Stimulated activated naive CD4-positive, alpha-beta T cell (primary cell): ENCODE measurements around the gene MAN2C1.

ENCODE experiments used
- DNase-seq, 6 experiments: peaks; one replicate each; lab custom pipeline; 2025; lab: John Stamatoyannopoulos, UW

MAN2C1 gene

DNA sequence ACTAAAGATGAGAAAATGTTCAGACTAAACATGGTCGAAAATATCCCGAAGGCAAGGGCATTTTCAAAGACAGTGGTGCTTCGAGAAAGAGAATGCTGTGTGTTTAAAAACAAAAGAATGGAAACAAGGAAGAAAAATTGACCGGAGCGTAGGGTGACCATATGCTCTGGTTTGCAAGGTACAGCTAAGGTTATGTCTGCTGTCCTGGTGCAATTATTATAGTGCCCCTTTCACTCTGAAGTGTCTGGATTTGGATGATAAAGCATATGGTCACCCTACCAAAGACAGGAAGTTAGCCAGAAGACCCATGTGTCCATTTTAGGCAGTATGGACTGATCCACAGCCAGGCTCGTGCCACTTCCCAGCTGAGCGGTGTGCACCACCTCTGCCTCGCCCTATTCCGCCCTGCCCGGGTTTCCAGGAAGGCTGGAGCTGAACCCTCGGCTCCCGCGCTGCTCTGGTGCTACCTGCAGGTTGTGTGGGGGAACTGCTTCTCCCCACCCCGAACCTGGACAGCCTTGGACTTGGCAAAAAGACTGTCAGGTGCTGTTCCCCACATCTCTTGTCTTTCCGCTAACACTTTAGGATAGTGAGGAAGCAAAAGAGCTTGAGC lies 60.5 kb downstream of the MAN2C1 start:
- DNase-seq, result no peak

DNA sequence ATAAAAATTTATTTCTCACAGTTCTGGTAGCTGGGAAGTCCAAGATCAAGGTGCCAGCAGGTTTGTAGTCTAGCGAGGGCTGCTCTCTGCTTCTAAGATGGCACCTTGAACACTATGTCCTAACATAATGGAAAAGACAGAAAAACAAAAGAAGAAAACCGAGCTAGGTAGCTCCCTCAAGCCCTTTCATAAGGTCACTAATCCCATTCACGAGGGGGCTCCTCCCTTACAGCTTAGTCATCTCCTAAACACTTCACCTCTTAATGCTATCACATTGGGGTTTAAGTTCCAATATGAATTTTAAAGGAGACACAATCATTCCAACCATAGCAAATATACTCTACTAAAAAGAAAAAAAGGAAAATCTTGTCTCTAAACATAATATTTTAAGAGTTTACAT lies 62.2 kb downstream of the MAN2C1 start:
- no peak for DNase-seq
